Measurements from ENCODE around the gene FANCE. TPM values are rescaled to one million over a fixed set of nuclear protein-coding genes. Genes with fewer than 3 reads are reported as not detected.
A peak's percentile ranks its signal among the peaks of the same experiment; 100 is the strongest.

The FANCE gene
- polyA plus RNA-seq, 3 donors: 9.1 to 9.8 (median 9.5) TPM

DNA sequence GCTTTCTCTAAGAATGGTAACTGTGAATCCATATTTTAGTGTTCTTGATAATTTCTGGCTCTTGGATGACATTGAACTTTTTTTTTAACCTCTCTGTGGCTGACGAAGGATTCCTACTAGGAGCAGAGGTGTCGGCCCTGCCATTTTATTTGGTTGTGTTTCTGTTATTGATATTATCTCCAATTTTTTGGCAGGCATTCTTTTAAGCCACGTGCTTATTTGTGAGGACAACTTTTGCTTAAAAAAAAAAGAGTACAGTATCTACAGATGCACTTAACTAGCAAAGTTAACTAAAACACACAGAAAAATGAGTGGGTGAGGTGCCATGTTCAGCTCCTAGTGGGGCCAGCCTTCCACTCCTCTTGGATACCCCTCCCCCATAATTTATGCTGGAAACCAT lies 1.1 kb downstream of the FANCE start:
- no peak for DNase-seq (ENCODE audit: extremely low read depth in 1 of 11, low read depth in 9 of 11, low spot score in 4 of 11)

DNA sequence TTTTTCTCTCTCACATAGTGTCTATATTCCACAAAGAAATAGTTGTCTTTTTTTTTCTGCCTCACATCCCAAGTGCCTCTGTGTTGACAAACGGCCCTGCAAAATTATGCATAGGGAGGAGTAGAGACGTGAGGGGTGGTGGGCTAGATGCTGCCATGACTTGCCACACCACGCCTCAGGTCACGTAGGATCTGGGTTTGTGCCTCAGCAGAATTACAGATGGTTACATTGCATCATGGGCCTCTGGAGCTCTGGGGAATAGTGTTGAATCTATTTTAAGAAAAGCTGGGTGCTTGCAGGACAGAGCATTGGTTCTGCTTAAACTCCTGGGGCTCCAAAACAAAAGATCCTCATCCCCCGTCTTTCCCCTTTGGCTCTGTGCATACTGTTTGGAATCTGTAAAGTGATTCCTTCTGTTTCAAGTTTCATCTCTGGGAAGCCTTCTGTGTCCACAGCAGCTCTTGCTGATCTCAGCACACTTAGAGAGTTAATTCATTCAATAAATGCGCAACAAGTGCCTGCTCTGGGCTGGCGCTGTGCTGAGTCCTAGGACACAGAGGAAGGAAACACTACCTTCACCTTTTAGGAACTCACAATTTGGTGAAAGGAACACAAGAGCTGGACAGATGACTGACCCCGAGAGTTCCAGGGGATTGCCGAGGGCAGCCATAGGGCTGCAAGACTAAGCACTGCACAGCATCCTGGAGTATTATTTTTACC lies 2.4 kb downstream of the FANCE start:
- DNase-seq (ENCODE audit: extremely low read depth in 1 of 11, low read depth in 9 of 11, low spot score in 4 of 11): no peak

DNA sequence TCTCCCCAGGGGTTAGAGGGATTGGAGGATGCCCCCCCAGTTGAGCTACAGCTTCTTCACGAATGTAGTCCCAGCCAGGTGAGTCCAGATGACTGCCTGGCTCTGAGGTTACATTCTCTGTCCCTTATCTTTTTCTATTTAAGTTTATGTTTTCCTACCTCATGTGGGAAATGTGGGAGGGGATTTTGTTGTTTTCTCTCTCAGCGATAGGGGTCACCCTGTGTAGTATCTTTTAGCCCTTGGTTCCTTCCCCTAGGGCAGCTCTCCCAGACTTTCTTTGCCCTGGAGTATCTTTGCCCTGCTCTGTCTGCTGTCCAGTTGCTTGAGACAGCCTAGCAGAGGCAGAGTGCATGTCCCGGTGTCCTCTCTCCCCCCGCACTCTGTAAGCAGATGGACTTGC lies 5.8 kb downstream of the FANCE start:
- no peak for DNase-seq (ENCODE audit: extremely low read depth in 1 of 11, low read depth in 9 of 11, low spot score in 4 of 11)

DNA sequence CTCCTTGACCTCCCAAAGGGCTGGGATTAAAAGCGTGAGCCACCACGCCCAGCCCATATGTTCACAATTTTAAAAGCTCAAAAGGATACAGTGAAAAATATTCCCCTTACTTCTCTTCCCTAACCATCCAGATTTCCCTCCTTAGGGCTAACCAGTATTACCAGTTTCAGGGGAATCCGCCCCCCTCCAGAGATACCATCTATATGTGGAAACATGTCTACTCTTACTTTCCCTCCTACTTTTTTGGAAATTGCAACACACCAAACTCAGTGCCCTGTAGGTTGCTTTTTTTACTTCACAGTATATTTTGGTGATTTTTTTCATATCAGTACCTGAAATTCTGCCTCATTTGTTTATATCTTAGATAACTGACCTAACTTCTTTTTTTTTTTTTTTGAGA lies 9.1 kb downstream of the FANCE start:
- DNase-seq (ENCODE audit: extremely low read depth in 1 of 11, low read depth in 9 of 11, low spot score in 4 of 11): no peak

DNA sequence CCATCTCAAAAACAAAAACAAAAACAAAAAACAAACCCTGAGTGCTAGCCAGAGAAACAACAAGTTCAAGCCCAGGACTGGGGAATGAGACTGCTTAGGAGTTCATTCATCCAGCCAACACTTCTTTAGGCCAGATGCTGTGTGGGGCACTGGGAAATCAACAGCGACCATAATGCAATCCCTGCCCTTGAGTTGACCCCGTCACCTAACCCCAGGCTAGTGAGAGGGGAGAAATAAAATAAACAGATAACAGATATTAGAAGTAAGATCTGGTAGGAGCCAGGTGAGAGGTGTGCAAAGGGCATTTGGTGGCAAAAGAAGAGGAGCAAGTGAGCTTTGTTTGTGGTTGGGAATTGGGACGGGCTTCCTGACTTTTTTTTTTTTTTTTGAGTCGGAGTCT lies 11.2 kb downstream of the FANCE start:
- DNase-seq (ENCODE audit: extremely low read depth in 1 of 11, low read depth in 9 of 11, low spot score in 4 of 11): no peak

DNA sequence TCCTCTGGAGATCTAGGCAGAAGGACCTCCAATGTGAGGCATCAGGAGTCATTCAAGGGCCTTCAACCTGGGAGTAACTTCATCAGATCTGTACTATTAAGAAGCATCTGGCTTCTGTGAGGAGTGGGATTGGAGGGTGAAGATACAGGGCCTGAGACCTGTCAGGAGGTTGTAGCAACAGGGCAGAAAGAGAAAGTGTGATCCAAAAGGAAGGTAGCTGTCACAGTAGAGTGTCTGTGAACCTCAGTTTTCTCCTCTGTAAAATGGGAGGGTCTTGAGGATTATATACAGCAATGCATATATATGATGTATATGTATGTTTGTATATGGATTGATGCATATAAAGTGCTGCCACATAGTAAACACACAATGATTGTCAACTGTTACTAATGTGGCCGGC lies 13.5 kb downstream of the FANCE start:
- DNase-seq (ENCODE audit: extremely low read depth in 1 of 11, low read depth in 9 of 11, low spot score in 4 of 11): no peak

DNA sequence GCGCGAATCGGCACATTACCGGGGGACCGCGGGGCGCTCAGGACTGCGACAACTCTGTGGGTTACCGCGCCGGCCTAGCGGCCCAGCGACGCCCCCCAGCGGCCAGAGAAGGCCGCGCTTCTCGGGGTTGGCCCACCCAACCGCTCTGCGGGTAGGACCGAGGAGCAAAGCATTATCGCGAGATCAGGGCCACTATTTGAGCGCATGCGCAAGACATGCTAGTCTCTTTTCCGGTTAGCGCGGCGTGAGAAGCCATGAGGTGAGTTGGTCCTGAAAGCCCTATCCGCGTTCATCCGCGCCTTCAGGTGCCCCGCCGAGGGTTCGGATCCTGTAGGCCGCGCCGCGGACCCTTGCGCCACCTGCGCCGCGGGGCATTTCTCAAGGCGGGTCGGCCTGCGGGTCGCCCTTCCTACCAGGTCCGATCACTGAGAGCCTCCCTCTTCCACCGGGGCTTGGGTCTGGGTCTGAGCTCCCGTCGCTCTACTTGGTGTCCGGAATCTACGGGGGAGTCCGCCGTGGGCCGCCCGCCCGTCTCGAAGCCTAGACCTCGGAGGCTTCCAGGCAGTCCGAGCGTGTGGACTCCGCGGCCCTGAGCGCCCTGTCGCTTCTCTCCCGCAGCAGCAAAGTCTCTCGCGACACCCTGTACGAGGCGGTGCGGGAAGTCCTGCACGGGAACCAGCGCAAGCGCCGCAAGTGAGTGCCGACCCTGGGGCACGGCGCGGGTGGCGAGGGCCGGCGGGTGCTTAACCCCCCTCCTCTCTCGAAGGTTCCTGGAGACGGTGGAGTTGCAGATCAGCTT lies 16.2 kb downstream of the FANCE start, which contains the start of gene RPL10A:
Gene RPL10A, plus strand, starts transcription at position 221 of the 799 bp plus-strand sequence. Its CDS starts 34 bp downstream, at position 255.
- peak; percentile 95 to 98 (median 96) for DNase-seq (ENCODE audit: extremely low read depth in 1 of 11, low read depth in 9 of 11, low spot score in 4 of 11)

DNA sequence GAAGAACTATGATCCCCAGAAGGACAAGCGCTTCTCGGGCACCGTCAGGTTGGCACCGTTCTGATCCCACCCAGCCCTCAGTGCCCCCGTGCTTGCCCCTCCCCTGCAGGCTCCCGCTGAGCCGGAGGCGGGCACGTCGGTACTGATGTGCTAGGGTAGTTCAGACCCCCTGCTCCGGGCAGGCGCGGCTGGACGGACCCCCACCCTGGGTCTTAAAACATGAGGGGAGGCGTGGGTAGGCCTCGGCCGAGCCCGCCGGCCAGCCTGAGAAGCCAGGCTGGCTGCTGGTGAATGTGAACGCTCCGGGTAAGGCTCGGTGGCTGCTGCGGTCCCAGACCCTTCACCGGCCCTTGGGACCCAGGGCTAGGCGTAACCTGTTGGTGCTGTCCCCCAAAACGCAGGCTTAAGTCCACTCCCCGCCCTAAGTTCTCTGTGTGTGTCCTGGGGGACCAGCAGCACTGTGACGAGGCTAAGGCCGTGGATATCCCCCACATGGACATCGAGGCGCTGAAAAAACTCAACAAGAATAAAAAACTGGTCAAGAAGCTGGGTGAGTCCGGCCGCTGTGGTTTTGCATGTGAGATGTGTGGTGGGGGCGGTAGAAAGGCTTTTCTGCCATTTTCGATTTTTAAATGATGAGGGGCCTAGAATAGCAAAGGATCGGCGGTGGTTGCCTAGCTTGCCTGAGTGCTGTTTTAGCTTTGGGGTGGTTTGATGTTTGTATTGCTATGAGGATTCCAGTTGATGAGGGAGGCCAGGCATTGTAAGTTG lies 17.0 kb downstream of the FANCE start:
- DNase-seq (ENCODE audit: extremely low read depth in 1 of 11, low read depth in 9 of 11, low spot score in 4 of 11): no peak

DNA sequence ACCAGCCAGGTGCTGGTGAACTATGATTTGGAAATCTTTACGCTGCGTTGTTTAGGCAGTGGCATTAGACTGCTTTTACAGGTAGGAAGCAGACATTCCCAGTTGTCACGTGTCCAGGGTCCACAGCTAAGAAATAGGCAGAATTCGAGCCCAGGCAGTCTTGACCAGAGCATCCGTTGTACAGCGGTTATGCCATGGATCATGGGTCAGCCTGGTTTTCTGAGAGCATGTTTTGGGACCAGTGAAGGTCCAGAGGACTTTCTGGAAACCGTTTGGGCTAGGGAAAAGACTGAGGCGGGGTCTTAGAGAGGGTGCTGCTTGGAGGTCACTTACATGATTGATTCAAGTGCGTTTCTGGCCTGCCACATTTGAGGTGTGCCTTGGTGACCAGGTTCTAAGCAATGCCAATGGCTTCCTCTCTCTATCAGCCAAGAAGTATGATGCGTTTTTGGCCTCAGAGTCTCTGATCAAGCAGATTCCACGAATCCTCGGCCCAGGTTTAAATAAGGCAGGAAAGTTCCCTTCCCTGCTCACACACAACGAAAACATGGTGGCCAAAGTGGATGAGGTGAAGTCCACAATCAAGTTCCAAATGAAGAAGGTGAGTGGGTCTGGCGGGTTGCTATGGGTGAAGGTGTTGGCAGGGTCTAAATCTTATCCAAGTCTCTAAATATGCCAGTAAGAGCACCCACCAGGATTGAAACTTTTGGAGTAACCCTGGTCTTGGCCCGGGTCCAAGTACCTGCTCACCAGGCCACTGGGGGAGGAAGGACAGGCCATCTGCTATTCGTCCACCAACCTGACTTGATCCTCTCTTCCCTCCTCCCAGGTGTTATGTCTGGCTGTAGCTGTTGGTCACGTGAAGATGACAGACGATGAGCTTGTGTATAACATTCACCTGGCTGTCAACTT lies 17.9 kb downstream of the FANCE start:
- DNase-seq (ENCODE audit: extremely low read depth in 1 of 11, low read depth in 9 of 11, low spot score in 4 of 11): no peak

DNA sequence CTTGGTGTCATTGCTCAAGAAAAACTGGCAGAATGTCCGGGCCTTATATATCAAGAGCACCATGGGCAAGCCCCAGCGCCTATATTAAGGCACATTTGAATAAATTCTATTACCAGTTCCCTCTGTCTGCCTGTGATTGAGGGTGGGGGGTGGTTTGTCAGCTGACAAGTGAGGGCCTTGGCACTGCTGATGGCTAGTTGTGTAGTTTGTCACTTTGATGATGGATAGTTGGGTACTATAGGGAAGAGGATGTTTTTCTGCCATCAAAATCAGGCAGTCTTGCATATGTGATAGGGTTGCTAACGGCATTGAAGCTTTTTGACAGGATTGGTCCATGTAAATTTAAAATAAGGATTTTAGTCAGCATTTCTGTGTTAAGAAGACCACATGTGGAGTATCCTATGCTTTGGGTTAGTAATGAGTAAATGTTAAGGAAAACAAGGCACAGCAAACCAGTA lies 18.6 kb downstream of the FANCE start:
- DNase-seq (ENCODE audit: extremely low read depth in 1 of 11, low read depth in 9 of 11, low spot score in 4 of 11): no peak

DNA sequence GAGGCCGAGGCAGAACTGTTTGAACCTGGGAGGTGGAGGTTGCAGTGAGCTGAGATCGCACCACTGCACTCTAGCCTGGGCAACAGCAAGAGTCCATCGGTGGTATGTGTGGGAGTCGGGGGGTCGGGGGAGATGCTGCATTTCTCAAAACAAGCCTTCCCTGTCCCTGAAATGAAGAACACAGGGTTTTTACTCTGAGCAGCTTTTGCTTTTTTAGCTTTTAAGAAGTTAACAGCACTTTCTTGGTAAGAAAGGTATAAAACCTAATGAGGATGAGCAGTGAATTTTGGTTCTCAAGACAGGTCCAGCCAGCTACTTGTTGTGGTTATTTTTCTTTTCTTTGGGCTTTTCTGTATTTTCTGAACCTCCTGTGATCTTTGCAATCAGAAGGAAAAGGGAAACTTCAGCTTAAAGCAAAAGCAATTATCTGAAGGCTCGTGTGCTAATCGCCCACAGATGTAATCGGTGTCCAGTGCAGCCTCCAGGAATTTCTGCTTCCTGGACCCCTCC lies 19.8 kb downstream of the FANCE start:
- no peak for DNase-seq (ENCODE audit: extremely low read depth in 1 of 11, low read depth in 9 of 11, low spot score in 4 of 11)

DNA sequence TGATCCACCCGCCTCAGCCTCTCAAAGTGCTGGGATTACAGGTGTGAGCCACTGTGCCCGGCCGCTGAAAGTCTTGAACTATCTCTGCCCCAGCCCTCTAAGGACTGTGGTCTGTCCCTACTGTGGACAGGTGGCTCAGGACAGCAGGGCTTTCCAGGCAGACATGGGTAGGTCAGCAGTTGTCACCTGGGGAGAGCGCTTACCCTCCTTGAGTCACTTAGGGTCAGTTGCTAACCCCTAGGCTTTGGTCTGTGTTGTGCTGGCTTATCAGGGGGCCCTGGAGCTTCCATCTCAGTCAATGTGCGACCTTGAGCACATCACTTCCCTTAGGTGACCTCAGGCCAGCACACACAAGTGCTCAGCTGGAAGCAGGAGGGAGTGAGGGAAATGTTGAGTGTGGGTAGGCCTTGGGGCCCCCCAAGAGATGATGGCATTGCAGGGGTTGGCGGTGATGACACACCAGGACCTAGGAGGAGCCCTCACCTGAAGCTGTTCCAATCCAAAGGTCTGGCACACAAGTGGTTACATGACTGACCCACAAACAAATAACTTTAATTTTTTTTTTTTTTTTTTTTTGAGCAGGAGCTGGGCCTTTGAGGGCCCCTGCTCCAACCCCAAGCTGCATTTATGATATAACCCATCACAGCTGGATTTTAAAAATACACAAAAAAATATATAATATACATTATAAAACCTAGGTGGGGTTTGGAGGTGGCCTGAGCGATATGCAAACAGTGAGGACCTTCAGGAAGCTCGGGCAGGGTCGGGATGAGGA lies 21.1 kb downstream of the FANCE start:
- DNase-seq (ENCODE audit: extremely low read depth in 1 of 11, low read depth in 9 of 11, low spot score in 4 of 11): no peak

DNA sequence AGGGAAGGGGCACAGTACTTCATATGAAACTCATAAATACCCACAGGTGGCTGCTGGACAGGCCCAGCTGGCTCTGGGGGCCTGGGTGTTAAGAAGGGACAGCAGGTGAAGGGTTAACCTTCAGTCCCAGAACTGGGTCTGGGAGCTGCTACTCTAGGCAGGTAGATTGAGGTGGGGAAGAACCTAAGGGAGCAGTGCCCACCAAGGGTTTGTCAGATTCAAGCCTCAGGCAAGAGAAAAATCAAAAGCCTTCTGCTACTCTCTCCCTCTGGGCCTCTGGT lies 21.7 kb downstream of the FANCE start:
- DNase-seq (ENCODE audit: extremely low read depth in 1 of 11, low read depth in 9 of 11, low spot score in 4 of 11): no peak

DNA sequence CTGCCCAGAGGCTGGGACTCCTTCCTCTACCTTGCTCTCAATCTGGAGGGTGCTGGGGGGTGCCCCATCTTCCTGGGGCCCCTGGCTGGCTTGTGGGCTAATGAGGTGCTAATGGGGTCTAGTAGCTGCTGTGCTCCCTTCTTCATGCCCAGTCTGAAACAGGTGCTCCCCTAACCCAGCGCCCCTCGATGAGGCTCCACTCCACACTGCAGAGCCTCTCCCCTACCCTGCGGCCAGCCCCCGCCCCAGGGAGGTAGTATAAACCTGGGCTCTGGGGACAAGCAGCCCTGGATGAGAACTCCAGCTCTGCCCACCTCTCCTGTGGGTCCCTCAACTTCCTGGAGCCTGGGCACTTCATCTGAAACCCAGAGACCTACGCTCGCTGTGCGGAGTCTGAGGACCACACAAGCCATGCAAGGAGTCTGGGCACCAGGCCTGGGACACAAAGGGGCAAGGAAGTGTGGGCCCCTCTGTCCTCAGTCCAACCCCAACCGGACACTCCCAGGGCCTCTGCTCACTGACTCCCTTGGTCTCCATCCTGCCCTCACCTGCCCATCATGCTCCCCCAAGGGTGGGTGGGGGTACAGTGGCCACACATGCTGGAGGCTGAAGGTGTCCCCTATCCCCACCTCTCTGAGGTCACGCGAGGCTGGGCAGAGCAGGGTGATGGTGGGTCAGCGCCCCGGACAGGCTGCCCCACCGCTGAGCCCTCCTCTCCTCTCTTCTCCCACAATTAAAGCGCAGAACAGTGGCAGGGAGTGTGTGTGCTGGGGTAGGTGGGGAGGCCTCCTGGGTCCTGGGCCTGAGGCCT lies 22.2 kb downstream of the FANCE start:
- no peak for DNase-seq (ENCODE audit: extremely low read depth in 1 of 11, low read depth in 9 of 11, low spot score in 4 of 11)

DNA sequence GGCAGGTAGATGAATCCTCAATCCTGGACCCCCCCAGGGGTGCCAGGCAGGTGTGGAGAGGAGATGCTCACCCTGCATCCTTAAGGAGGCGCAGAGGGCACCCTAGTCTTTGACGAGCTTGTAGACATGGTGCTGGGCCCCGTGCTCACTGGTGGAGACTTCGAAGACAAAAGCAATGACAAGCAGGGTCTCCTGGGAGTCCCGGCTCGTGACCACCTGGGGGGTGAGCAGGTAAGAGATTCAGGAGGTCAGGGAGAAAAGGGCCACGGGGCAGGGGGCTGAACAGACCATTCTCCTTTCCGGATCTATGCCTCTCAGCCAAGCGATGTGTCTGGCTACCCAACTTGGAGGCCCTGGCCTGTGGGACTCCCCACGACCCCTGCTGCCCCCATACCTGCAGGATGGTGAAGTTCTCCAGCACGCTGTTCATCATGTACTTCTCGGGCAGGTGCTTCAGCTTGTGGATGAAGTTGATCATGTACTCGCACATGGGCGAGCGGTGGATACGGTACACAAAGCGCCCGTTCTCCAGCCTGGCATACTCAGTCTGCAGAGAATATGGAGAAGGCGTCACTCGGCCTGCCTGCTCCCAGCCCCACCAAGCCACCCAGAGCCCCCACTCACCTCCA lies 22.9 kb downstream of the FANCE start:
- DNase-seq (ENCODE audit: extremely low read depth in 1 of 11, low read depth in 9 of 11, low spot score in 4 of 11): no peak

DNA sequence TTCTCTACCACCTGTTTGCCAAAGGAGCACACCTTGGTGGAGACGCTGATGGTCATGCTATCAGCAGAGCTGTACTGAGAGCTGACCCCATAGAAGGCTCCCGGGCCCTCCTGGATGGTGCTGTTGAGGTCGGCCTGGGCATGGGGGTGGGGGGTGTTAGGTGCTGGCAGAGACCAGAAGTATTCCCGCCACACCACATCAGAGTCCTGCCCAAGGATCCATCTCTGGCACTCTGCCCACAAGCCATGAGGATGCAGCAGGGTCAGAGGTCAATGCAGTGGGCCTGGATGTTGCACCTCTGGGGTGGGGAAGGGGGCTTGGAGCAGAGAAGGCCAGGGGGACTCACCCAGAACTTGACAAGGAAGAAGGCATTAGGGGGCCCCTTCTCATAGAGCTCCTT lies 23.4 kb downstream of the FANCE start:
- DNase-seq (ENCODE audit: extremely low read depth in 1 of 11, low read depth in 9 of 11, low spot score in 4 of 11): no peak

DNA sequence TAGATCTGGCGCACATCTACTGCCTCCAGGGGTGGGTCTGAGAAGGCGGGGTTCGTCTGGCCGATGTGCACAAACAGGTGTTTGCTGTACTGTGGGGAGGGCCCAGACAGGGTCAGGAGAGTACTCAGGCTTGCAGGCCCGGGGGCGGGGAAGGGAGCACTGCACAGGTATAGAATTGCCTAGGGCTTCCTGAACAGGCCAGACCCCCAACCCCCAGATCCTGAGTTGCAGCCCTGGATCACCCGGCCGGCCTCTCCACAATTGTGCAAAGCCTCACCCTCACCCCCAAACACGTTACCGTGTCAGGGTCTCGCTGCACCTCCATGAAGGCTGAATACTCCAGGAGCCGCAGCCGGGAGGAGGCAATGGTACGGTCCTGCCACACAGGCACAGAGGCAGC lies 23.9 kb downstream of the FANCE start:
- no peak for DNase-seq (ENCODE audit: extremely low read depth in 1 of 11, low read depth in 9 of 11, low spot score in 4 of 11)
